ENCODE results near the gene APLF.
"Not testable (repeated sequence)": the region's sequence is repeated elsewhere in the genome, so short reads cannot be mapped to it uniquely, and the experiment has no call there.

APLF gene

DNA sequence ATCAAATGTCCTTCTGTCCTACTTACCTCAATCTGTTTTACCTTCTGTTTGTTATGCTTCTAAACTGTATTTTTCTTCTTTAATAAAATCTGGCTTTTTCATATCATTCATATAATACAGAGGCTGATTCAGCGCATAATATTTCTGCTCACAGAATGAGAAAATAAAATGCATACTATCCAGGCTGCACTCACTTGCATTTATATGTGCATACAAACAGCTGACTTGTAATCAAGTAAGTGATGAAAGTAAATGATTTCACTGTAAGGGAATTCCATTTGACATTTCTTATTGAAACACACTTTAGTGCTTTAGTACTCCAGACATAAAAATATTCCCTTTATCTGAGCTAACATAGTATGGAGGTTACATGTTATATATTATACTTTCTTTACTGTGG lies 100.7 kb downstream of the APLF start:
- FAIRE-seq = no peak

DNA sequence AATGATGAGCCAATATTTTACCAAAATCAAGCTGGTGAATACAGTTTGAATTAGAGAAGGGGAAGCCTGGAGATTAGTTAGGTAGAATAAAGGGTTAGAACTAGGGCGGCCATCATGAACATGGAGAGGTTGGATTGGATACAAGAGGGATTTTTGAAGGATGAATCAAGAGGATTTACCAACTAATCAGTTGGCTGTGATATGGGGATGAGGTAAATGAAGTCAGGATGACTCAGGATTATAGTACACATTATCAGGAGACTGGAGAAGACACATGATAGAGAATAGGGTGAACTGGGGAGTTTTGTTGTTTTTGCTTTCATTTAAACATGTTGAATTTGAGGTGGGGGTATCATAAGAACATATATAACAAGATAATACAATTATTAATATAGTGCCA lies 102.2 kb downstream of the APLF start:
- FAIRE-seq (no peak), DNase-seq (ENCODE audit: insufficient read length, low spot score) (no peak)

More for the DNA sequence above, 100.7 kb downstream of the APLF start:
- DNase-seq (ENCODE audit: insufficient read length, low spot score) = no peak

DNA sequence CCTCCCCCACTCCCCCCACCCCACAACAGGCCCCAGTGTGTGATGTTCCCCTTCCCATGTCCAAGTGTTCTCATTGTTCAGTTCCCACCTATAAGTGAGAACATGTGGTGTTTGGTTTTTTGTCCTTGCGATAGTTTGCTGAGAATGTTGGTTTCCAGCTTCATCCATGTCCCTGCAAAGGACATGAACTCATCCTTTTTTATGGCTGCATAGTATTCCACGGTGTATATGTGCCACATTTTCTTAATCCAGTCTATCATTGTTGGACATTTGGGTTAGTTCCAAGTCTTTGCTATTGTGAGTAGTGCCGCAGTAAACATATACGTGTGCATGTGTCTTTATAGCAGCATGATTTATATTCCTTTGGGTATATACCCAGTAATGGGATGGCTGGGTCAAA lies 103.0 kb downstream of the APLF start:
- not testable (repeated sequence) for DNase-seq (ENCODE audit: insufficient read length, low spot score); FAIRE-seq

DNA sequence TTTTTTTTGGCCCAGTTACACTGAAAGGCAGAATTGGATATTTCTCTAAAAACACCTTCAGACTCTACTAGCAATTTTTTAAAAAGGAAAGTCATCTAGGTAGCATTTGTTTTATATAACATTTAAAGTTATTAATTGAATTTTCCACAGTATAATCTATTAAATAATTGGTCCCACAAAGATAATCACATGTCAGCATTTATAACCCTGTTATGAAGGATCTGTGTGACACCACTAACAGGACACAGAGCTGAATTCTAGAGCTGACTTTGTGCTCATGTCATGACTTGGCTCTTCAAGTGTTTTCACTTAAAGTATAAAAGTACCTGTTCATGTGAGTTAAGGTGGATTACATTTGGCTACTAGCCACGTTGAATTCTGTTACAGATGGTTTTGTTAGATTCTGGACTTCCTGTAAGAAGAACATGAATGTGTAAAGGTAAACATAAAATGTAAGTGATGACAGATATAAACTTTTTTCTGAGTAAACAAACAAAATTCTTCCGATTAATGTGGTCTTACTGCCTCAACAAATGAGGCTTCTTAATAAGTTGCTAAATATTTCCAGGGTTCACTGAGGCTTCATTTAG lies 106.9 kb downstream of the APLF start:
- FAIRE-seq = no peak
- no peak for DNase-seq (ENCODE audit: insufficient read length, low spot score)

DNA sequence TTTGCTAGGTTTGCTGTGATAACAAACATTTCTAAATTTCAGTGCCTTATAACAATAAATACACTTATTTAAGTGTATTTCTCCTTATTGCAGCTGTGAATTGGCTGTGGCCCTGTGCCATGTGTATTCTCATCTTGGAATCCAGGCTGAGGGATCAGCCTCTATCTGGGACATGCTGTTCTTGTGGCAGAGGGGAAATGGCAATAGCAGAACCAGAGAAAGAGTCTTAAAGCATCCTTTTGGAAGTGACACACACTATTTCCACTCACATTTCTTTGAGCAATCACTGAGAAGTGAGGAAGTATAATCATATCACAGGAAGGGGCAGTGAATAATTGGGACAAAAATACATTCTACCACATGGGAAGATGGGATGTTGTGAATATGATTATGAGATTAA lies 109.8 kb downstream of the APLF start:
- no peak for DNase-seq (ENCODE audit: insufficient read length, low spot score)
- no peak for FAIRE-seq

DNA sequence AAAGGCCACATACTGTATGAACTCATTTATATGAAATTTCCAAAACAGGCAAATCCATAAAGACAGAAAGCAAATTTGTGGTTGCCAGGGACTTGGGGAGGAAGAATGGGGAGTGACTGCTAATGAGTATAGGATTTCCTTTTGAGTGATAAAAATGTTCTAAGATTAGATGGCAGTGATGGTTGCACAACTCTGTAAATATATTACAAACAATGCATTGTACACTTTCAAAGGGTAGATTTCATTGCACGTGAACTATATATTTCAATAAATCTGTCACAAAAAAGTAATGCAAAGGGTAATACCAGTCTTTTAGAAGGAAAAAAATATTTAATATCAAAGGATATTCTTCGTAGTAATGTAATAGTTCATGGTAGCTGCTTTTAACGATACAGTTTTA lies 112.3 kb downstream of the APLF start:
- DNase-seq (ENCODE audit: insufficient read length, low spot score) (no peak), FAIRE-seq (no peak)

DNA sequence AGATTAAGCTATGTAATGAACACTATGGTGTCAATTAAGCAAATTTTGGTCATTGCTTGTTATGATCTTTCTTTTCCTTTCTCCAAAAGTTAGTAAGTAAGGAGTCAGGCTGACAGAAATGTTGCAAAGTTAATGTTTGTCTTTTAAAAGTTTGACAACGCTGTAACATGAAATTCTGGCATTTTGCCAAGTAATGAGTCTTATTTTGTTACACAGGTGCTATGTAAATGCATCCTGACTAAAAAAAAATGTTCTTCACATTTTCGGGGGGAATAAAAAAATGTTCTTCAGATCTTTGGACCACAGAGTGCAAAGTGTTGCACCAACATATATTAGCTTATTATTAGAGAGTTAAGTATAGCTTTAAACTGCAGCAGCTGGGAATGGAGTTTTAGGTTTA lies 121.2 kb downstream of the APLF start:
- DNase-seq (ENCODE audit: insufficient read length, low spot score) (no peak), FAIRE-seq (no peak)

DNA sequence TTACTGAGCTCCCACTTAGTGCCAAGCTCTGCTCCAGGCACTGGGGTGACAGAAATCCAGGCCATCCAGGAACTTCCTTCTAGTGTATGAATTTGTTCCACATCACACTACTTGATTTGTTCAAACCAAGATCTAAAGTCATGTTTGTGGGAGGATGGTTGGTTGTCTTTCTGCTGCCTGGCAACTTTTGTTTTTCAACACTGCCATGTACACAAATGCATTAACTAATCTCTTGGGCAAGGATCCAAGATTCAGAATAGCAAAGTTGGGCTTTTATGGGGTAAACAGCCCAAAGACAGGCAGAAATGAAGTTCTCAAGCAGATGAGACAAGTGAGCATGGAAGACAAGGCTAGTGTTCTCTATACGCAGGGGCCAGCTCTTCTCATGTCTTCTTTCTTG lies 122.6 kb downstream of the APLF start:
- DNase-seq (ENCODE audit: insufficient read length, low spot score) (no peak), FAIRE-seq (no peak)

DNA sequence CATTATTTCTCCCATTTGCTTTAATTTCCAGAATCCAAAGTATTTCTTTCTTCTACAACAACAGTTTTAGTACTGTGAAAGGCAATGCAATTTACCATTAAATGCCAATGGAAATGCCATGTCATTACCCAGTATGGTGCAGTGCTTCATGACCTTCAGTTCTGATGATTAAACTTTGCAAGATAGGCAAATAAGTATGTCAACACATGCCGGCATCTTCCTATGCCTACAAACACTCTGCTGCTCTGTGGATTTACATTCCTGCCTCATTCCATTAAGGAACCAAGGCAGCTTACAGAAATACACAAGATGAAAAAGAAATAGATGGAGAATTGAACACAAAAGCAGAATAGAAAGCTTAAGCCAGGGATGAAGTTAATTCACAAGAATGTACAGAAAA lies 123.3 kb downstream of the APLF start:
- FAIRE-seq (peak; percentile 54), DNase-seq (ENCODE audit: insufficient read length, low spot score) (no peak)

DNA sequence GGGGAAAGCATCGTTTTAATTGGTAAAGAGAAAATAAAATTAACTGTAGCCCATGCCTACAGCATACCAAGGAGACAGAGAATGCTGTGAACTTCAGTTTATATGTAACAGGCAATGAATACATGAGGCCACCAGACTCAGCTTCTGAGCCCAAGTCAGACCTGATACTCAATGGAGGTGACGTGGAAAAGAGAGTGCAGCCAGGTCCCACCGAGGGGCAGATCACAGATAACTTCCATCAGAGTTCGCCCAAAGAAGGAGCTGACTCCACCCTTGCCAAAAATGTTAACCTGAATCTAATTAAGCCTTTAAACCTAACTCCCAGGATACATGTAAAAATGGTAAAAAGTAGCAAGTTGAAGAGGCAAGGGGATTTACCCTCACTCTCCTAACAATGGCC lies 123.8 kb downstream of the APLF start:
- DNase-seq (ENCODE audit: insufficient read length, low spot score) (no peak), FAIRE-seq (no peak)

DNA sequence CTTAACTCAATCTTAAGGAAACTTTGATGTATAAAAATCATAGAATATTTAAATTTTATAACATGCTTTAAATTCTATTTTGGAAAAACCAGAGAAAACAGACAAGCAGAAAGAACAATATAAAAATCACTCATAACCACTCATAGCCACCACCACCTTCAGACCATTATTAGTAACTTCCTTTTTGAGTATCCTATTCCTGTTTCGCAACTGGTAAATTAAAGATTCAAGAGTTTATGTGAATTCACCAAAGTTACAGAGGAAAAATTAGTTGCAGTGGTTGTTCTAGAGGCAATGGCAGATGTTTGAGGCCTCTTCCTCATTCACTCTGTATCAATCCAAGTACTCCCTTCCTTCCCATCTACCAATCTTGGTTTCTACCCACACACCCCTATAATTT lies 126.7 kb downstream of the APLF start:
- DNase-seq (ENCODE audit: insufficient read length, low spot score) = no peak
- no peak for FAIRE-seq

DNA sequence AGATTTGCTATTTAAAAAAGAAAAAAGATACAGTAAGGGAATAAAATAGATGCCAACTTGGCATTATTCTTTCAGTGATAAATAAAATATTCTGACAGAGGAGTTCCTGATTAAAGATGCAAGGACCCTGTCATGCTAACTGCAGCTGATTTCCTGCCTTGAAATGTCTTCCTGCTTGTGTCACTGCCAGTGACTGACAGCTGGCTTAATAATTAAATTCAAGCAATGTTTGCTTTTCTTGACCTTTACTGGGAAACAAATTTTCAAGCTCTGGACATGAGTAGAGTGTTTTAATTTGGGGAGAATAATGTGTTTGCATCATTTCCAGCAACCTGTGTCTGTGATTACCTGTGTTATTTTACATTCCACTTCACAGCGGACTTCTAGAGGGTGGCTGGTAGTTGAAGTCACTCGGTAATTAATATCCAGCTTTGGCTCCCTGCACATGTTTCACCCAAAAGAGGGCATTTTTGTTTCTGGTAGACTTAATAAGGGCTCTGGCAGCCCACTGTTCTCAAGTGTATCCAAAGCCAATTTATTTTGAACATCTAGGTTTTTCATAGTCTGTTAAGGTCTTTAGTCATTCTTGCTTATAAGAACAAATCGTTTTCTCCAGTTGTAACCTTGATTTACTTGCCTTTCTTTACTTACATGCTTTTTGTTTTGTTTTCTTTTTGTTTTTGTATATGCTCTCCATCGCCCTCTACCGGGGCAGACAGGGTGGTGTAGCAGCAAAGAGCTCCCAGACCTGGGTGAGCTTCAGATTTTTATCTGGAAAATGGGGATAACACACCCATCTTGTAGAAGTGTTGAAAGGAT lies 127.5 kb downstream of the APLF start:
- DNase-seq (ENCODE audit: insufficient read length, low spot score) (peak; percentile 26), FAIRE-seq (no peak)

DNA sequence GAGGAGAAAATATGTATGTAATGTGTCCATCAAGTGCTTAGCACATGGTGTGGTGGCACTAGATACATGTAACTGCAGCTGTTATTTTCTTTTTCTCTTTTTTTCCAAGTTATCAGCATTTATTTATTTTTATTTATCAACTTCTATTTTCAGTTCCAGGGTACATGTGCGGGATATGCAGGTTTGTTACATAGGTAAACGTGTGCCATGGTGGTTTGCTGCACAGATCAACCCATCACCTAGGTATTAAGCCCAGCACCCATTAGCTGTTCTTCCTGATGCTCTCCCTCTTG lies 128.1 kb downstream of the APLF start:
- not testable (repeated sequence) for FAIRE-seq; DNase-seq (ENCODE audit: insufficient read length, low spot score)

DNA sequence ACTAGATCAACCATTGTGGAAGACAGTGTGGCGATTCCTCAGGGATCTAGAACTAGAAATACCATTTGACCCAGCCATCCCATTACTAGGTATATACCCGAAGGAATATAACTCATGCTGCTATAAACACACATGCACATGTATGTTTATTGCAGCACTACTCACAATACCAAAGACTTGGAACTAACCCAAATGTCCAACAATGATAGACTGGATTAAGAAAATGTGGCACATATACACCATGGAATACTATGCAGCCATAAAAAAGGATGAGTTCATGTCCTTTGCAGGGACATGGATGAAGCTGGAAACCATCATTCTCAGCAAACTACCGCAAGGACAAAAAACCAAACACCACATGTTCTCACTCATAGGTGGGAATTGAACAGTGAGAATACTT lies 133.1 kb downstream of the APLF start:
- DNase-seq (ENCODE audit: insufficient read length, low spot score); FAIRE-seq: not testable (repeated sequence)

DNA sequence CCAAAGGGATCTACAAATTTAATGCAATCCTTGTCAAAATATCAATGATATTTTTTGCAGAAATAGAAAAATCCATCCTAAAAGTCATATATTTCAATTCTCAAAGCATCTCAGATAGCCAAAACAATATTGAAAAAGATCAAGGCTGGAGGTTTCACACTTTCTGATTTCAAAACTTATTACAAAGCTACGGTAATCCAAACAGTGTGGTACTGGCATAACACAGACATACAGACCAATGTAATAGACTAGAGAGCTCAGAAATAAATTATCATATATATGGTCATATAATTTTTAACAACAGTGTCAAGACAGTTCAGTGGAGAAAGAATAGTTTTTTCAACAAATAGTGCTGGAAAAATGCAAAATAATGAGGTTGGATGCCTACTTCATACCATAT lies 135.7 kb downstream of the APLF start:
- DNase-seq (ENCODE audit: insufficient read length, low spot score) = no peak
- no peak for FAIRE-seq

DNA sequence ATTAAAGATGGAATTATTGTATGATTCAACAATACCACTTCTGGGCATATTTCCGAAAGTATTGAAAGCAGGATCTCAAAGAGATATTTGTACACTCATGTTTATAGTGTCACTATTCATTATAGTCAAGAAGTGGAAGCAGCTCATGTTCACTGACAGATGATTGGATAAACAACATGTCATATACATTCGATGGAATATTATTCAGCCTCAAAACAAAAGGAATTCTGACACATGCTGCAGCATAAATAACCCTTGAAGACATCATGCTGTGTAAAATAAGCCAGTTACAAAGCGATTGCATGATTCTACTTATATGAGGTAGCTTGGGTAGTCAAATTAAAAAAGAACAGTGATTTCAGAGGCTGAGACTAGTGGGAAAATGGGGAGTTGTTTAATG lies 136.7 kb downstream of the APLF start:
- FAIRE-seq = no peak
- DNase-seq (ENCODE audit: insufficient read length, low spot score) = no peak

DNA sequence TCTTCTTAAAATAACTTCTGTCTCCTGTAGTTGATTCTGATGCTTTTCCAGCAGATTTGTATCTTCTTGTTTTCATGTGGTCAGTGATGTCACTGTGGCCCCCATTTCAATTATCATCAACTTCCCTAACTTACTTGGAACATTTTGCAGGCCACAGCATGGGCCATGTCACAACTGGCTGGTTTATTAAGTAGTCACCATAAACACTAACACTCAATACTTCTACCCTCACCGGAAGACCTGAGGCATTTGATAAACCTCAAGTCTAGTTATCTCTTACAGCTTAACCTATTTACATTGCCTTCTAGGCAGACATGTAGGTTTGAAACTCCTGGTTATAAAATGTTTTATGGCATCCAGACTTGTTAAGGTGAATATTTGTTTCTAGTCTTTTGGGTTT lies 138.6 kb downstream of the APLF start:
- FAIRE-seq (no peak), DNase-seq (ENCODE audit: insufficient read length, low spot score) (no peak)

DNA sequence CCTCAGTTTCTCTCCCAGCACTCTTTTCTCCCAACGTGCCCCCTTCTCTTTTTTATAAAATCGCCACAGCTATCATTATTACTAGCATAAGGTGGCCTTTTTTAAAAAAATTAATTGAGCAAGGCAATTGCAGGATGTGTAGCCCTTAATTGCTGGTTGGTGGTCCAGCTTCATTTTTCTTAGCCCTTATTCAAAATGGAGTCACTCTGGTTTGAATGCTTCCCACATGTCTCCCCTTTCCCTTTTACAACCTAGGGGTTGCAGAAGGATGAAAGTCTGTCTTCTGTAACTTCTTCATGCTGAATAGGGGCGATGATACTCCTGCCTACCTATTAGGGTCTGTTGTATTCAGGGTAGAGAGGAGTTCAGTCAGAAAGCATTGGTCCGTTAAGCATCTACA lies 139.4 kb downstream of the APLF start:
- DNase-seq (ENCODE audit: insufficient read length, low spot score) (no peak), FAIRE-seq (no peak)

DNA sequence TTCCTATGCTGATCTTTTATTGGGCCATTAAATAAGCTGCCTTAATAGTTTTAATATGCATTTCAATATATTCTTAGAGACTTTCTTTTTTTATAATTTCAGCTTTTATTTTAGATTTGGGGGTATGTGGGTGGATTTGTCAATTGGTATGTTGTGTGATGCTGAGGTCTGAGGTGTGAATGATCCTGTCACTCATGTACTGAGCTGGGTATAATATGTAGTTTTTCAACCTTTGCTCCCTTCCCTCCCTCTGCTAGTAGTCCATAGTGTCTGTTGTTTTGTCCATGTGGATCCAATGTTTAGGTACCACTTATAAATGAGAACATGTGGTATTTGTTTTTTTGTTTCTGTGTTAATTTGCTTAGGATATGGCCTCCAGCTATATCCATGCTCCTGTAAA lies 140.5 kb downstream of the APLF start:
- FAIRE-seq (no peak), DNase-seq (ENCODE audit: insufficient read length, low spot score) (no peak)

DNA sequence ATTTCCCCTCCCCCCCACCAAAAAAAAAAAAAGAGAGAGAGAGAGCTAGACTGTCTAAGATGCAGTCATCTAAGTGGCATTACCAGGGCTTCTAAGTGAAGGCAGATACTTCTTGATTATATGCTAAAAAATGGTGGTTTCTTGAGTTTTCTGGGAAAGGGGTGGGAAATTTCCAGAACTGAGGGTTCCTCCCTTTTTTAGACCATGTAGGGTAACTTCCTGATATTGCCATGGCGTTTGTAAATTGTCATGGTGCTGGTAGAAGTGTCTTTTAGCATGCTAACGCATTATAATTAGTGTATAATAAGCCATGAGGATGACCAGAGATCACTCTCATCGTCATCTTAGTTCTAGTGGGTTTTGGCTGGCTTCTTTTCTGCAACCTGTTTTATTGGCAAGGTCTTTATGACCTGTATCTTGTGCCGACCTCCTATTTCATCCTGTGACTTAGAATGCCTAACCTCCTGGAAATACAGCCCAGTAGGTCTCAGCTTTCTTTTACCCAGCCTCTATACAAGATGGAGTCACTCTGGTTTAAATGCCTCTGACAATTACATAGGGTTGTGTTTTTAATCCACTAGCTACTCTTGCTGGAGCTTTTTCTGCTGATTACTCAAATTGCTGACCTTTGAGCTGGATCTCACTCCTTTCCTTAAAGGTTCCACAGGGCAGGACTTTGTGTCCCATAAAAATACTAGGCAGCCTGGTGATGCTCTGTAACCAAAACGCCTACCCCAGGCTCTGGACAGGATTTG lies 145.6 kb downstream of the APLF start:
- no peak for FAIRE-seq
- no peak for DNase-seq (ENCODE audit: insufficient read length, low spot score)

DNA sequence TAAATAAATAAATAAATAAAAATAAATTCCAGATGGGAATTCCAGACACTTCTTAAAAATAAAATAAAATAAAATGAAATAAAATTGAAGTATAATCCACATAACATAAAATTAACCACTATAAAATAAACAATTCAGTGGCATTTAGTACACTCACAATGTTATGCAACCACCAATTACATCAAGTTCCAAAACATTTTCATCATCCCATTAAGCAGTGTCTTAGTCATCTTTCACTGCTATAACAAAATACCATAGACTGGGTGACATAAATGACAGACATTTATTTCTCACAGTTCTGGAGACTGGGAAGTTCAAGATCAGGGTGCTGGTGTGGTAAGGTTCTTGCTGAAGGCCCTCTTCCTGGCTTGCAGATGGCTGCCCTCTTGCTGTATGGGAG lies 153.4 kb downstream of the APLF start:
- no peak for FAIRE-seq
- DNase-seq (ENCODE audit: insufficient read length, low spot score) = no peak

DNA sequence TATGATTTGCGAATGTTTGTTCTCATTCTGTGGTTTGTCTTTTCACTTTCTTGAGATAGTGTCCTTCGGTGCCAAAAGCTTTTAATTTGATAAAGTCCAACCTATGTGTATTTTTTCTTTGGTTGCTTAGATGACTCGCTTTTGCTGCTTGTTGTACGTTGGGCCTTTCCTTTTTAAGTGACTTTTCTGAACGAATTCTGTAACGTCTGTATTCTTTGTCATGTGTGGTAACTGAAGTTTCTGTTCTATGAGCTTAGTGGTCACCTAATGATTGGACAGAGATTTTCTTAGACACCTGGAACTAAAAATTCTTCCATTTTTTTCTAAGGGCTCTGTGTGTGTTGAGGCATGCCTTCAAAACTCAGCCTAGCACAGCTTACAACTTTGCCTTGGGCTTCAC lies 156.4 kb downstream of the APLF start:
- no peak for FAIRE-seq
- DNase-seq (ENCODE audit: insufficient read length, low spot score) = no peak

Data from HTR-8/SVneo (cell line).